OCI-LY1 (cell line): ENCODE data around the gene MAK.
"Not testable (repeated sequence)": the region's sequence is repeated elsewhere in the genome, so short reads cannot be mapped to it uniquely, and the experiment has no call there.

Source experiments
- H2AFZ ChIP-seq: fragments of 200-600 bp; sonication (generic), shearing (Covaris generic); 2 replicates; pipeline ENCODE4 v1.6.0; 2014; ENCODE audit warnings: antibody characterized with exemption, mild to moderate bottlenecking, low read length
- H3F3A ChIP-seq: fragments of 200-600 bp; sonication (generic), shearing (Covaris generic); 2 replicates; pipeline ENCODE4 v1.6.0; 2014; ENCODE audit warnings: mild to moderate bottlenecking, antibody characterized with exemption, low read length, moderate library complexity; ENCODE audit not compliant: insufficient read depth
- H3K27ac ChIP-seq: fragments of 200-600 bp; sonication (generic); 2 replicates; pipeline ENCODE4 v1.5.1; 2014; ENCODE audit warnings: low read length, mixed run types, mild to moderate bottlenecking, low read depth; ENCODE audit not compliant: poor library complexity, severe bottlenecking
- H3K27me3 ChIP-seq: fragments of 200-600 bp; sonication (generic); 2 replicates; pipeline ENCODE4 v1.6.0; 2014; ENCODE audit warnings: antibody characterized with exemption, mild to moderate bottlenecking, low read length, moderate library complexity; ENCODE audit not compliant: insufficient read depth
- H3K36me3 ChIP-seq: fragments of 200-600 bp; sonication (generic); 2 replicates; pipeline ENCODE4 v1.6.1; 2014; ENCODE audit warnings: mild to moderate bottlenecking, antibody characterized with exemption, low read length, moderate library complexity, mixed read lengths; ENCODE audit not compliant: insufficient read depth
- H3K4me1 ChIP-seq: fragments of 200-600 bp; sonication (generic); 2 replicates; pipeline ENCODE4 v1.5.1; 2014; ENCODE audit warnings: mild to moderate bottlenecking, low read length, moderate library complexity; ENCODE audit not compliant: insufficient read depth, severe bottlenecking
- H3K4me2 ChIP-seq: fragments of 200-600 bp; sonication (generic), shearing (Covaris generic); 2 replicates; pipeline ENCODE4 v1.6.1; 2014; ENCODE audit warnings: low read length
- H3K4me3 ChIP-seq: fragments of 200-600 bp; sonication (generic); 2 replicates; pipeline ENCODE4 v1.5.1; 2014; ENCODE audit warnings: low read length, low read depth, mild to moderate bottlenecking, mixed read lengths; ENCODE audit not compliant: poor library complexity, severe bottlenecking
- H3K79me2 ChIP-seq: fragments of 200-600 bp; shearing (Covaris generic); 2 replicates; pipeline ENCODE4 v1.6.1; 2016; ENCODE audit warnings: mixed run types, low read length, mixed read lengths; ENCODE audit not compliant: insufficient read depth
- H3K9ac ChIP-seq: fragments of 200-600 bp; sonication (generic), shearing (Covaris generic); 2 replicates; pipeline ENCODE4 v1.6.1; 2014; ENCODE audit warnings: mild to moderate bottlenecking, low read length, mixed read lengths
- H3K9me2 ChIP-seq: fragments of 200-600 bp; sonication (generic), shearing (Covaris generic); 2 replicates; pipeline ENCODE4 v1.6.1; 2014; ENCODE audit warnings: low read depth, mild to moderate bottlenecking, low read length, mixed read lengths
- H3K9me3 ChIP-seq: fragments of 200-600 bp; shearing (Covaris generic); 2 replicates; pipeline ENCODE4 v1.6.1; 2014; ENCODE audit warnings: low read length, mixed read lengths
- H4K20me1 ChIP-seq: fragments of 200-600 bp; sonication (generic), shearing (Covaris generic); 2 replicates; pipeline ENCODE4 v1.6.0; 2016; ENCODE audit warnings: mild to moderate bottlenecking, low read length; ENCODE audit not compliant: insufficient read depth
- EZH2 ChIP-seq: fragments of 200-600 bp; sonication (generic), shearing (Covaris generic); IDR thresholded peaks from 2 replicates; pipeline ENCODE4 v1.8.0; 2017; ENCODE audit warnings: borderline replicate concordance, mixed run types, mild to moderate bottlenecking, antibody characterized with exemption, low read length, moderate library complexity, mixed read lengths
- TF ChIP-seq, protein P1 (sequence below): fragments of 200-600 bp; sonication (generic), shearing (Covaris generic); IDR thresholded peaks from 2 replicates; pipeline ENCODE4 v1.5.1; 2017; ENCODE audit warnings: mild to moderate bottlenecking, antibody characterized with exemption, low read length, moderate library complexity, mixed read lengths

The MAK gene

DNA sequence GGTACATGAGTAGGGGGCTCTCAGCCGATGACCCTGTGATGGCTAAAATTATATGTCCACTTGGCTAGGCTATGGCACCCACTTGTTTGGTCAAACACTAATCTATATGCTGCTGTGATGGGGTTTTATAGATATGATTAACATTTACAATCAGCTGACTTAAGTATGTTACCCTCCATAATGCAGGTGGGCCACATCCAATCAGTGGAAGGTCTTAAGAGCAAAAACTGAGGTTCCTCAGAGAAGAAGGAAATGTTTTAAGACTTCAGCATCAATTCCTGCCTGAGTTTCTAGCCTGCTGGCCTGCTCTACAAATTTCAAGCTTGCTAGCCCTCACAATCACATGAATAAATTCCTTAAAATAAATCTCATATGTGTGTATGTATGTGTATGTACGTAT lies 18.9 kb upstream of the MAK start:
- H4K20me1 ChIP-seq: no peaks in the 10 kb centered on the region
- no peak overlapping the region for H3K4me3 ChIP-seq
- H3K4me1 ChIP-seq: no peaks in the 10 kb centered on the region
- H3K9ac ChIP-seq: no peak overlapping the region
- no peaks in the 10 kb centered on the region; the same call in 1 of the 2 replicates for H3K9me3 ChIP-seq
- no peak overlapping the region for H2AFZ ChIP-seq
- H3K9me2 ChIP-seq: no peaks in the 10 kb centered on the region
- H3F3A ChIP-seq: no peaks in the 10 kb centered on the region
- H3K27me3 ChIP-seq: no peaks in the 10 kb centered on the region
- TF ChIP-seq EZH2: no peak
- TF ChIP-seq, protein P1, sequence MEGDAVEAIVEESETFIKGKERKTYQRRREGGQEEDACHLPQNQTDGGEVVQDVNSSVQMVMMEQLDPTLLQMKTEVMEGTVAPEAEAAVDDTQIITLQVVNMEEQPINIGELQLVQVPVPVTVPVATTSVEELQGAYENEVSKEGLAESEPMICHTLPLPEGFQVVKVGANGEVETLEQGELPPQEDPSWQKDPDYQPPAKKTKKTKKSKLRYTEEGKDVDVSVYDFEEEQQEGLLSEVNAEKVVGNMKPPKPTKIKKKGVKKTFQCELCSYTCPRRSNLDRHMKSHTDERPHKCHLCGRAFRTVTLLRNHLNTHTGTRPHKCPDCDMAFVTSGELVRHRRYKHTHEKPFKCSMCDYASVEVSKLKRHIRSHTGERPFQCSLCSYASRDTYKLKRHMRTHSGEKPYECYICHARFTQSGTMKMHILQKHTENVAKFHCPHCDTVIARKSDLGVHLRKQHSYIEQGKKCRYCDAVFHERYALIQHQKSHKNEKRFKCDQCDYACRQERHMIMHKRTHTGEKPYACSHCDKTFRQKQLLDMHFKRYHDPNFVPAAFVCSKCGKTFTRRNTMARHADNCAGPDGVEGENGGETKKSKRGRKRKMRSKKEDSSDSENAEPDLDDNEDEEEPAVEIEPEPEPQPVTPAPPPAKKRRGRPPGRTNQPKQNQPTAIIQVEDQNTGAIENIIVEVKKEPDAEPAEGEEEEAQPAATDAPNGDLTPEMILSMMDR: no peak
- no peak overlapping the region for H3K27ac ChIP-seq
- H3K36me3 ChIP-seq: no peaks in the 10 kb centered on the region
- no peak overlapping the region for H3K4me2 ChIP-seq
- no peaks in the 10 kb centered on the region for H3K79me2 ChIP-seq

- TF ChIP-seq, protein P1: no peak
- no peak for TF ChIP-seq EZH2
- Histone ChIP-seq H3K27ac (no peak overlapping the region), H3K4me3 (no peak overlapping the region), H3K36me3 (no peaks in the 10 kb centered on the region), H3K9ac (no peak overlapping the region), H4K20me1 (no peaks in the 10 kb centered on the region), H3K4me1 (no peaks in the 10 kb centered on the region), H3K27me3 (no peaks in the 10 kb centered on the region), H3K4me2 (no peak overlapping the region), H3F3A (no peaks in the 10 kb centered on the region), H2AFZ (no peak overlapping the region), H3K9me3 (no peaks in the 10 kb centered on the region; the same call in 1 of the 2 replicates), H3K79me2 (no peaks in the 10 kb centered on the region), H3K9me2 (no peaks in the 10 kb centered on the region)
Observed at GRCh38 chr6:10854922-10855632, 16.7 kb upstream of the MAK start.

- not testable (repeated sequence) for H3K4me3 ChIP-seq, H3K27ac ChIP-seq, H3K36me3 ChIP-seq, H2AFZ ChIP-seq, H3F3A ChIP-seq, H4K20me1 ChIP-seq, H3K9me3 ChIP-seq, H3K4me2 ChIP-seq, H3K9me2 ChIP-seq, H3K4me1 ChIP-seq, H3K9ac ChIP-seq, H3K79me2 ChIP-seq, H3K27me3 ChIP-seq
Observed at GRCh38 chr6:10853849-10854300, 15.5 kb upstream of the MAK start.
